HFFc6 (cell line): ENCODE measurements around the gene TFDP2. TPM values are rescaled to one million over a fixed set of nuclear protein-coding genes. Genes with fewer than 3 reads are reported as not detected.

ENCODE experiments used
- DNase-seq: peaks from one replicate; pipeline ENCODE4 v3.0.0-alpha.2; 2018
- H3K27ac Mint-ChIP-seq: 2 replicates; pipeline ENCODE4 v1.8.0; 2020; ENCODE audit warnings: mild to moderate bottlenecking, mixed read lengths
- H3K27me3 Mint-ChIP-seq: 2 replicates; pipeline ENCODE4 v1.8.0; 2021; ENCODE audit warnings: mild to moderate bottlenecking, moderate library complexity, mixed read lengths; ENCODE audit not compliant: insufficient read depth
- H3K36me3 Mint-ChIP-seq: 2 replicates; pipeline ENCODE4 v1.8.0; 2021; ENCODE audit warnings: low read depth, mixed read lengths
- H3K4me1 Mint-ChIP-seq: 2 replicates; pipeline ENCODE4 v1.8.0; 2020; ENCODE audit warnings: low read depth, mixed read lengths
- H3K4me3 Mint-ChIP-seq: 2 replicates; pipeline ENCODE4 v1.8.0; 2020; ENCODE audit warnings: mild to moderate bottlenecking, moderate library complexity, mixed read lengths
- H3K9me3 Mint-ChIP-seq: 2 replicates; pipeline ENCODE4 v1.8.0; 2020; ENCODE audit warnings: mild to moderate bottlenecking, mixed read lengths
- total RNA-seq, 6 experiments: library from RNA; stranded (reverse); fragmentation: NEBNext Ultra II Directional; extraction: Animal tissue kit (Norgen Biotek cat#: 25700); gene quantifications; 2 replicates in 1 of 6; 3 replicates in 5 of 6; pipeline ENCODE4 v1.2.3, GENCODE V29; 2021
- TF ChIP-seq, protein P1 (sequence below): fragments of 200-600 bp; sonication (generic); IDR thresholded peaks from 2 replicates; pipeline ENCODE4 v1.5.0; 2021; ENCODE audit warnings: antibody characterized with exemption, mild to moderate bottlenecking

The TFDP2 gene
- total RNA-seq, 6 experiments from 2014 or later: 22.0 to 34.1 (median 27.6) TPM

GRCh38 chr3:141895731-141896130, 253.6 kb downstream of the TFDP2 start:
- DNase-seq: no peak
- Mint-ChIP-seq H3K36me3 (peaks cover 33% of the 10 kb centered on the region), H3K27ac (peak overlapping the region; percentile 61), H3K27me3 (peaks cover 2% of the 10 kb centered on the region; the same call in 1 of the 2 replicates), H3K9me3 (peaks cover 10% of the 10 kb centered on the region), H3K4me1 (peaks cover 52% of the 10 kb centered on the region), H3K4me3 (no peak overlapping the region)
- TF ChIP-seq, protein P1, sequence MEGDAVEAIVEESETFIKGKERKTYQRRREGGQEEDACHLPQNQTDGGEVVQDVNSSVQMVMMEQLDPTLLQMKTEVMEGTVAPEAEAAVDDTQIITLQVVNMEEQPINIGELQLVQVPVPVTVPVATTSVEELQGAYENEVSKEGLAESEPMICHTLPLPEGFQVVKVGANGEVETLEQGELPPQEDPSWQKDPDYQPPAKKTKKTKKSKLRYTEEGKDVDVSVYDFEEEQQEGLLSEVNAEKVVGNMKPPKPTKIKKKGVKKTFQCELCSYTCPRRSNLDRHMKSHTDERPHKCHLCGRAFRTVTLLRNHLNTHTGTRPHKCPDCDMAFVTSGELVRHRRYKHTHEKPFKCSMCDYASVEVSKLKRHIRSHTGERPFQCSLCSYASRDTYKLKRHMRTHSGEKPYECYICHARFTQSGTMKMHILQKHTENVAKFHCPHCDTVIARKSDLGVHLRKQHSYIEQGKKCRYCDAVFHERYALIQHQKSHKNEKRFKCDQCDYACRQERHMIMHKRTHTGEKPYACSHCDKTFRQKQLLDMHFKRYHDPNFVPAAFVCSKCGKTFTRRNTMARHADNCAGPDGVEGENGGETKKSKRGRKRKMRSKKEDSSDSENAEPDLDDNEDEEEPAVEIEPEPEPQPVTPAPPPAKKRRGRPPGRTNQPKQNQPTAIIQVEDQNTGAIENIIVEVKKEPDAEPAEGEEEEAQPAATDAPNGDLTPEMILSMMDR: no peak; the same call in 1 of the 2 replicates

GRCh38 chr3:141894524-141895176, 254.7 kb downstream of the TFDP2 start:
- no peaks in the 10 kb centered on the region for H3K27me3 Mint-ChIP-seq
- peaks cover 5% of the 10 kb centered on the region; the same call in 1 of the 2 replicates for H3K9me3 Mint-ChIP-seq
- H3K4me3 Mint-ChIP-seq: peak overlapping the region; percentile 7; the same call in 1 of the 2 replicates
- H3K36me3 Mint-ChIP-seq: peaks cover 25% of the 10 kb centered on the region
- peak overlapping the region; percentile 61 for H3K27ac Mint-ChIP-seq
- peak; percentile 82 for DNase-seq
- H3K4me1 Mint-ChIP-seq: peaks cover 54% of the 10 kb centered on the region
- TF ChIP-seq, protein P1: no peak

Other genes with a start within 250 kb of the TFDP2 start
- gene GK5, start 76.0 kb upstream of the TFDP2 start, total RNA-seq: 10 to 100 TPM; 12.4 to 16.8 (median 14.1) TPM